ENCODE measurements around the gene MED25. TPM values are rescaled to one million over a fixed set of nuclear protein-coding genes. Genes with fewer than 3 reads are reported as not detected.
A peak's percentile ranks its signal among the peaks of the same experiment; 100 is the strongest.

MED25 gene
- total and polyA plus RNA-seq, 9 of the 15 experiments (the other 6 are each of a cell fraction or from before 2014, with no cell fraction given) = 4.1 to 93.9 (median 19.3) TPM

DNA sequence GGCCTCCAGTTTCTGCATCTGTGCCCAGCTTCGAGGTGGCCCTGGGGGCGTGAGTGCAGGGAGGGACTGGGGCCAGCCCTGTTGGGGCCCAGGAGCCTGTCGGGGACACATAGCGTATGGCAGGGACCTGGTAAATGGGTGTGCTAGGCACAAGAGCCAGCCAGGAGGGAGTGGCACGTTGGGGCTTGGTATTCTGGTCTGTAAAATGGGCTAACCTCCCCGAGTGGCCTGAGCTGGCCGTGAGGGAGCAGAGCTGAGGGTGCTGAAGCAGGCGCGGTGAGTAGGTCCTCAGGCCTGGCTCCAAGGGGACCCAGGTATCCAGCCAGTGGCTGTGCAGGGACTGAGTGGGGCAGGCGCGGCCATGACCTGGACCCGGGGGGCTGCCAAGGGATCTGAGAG, 37.2 kb downstream of the MED25 start:
- intact Hi-C loops (cut with micrococcal nuclease) (no loop called here), in situ Hi-C loops (cut with MboI) (no loop called here)
- H3K9me3 ChIP-seq (replicated peaks; ENCODE audit: control insufficient read depth, insufficient read depth, low read depth, low read length) = no peaks in the 10 kb centered on the region
- TF ChIP-seq KLF13 (tag; IDR thresholded peaks at IDR 0.05; ENCODE audit: borderline replicate concordance, low read depth) (peak; percentile 21; the same call in 1 of the 2 replicates), ZKSCAN1 (IDR thresholded peaks at IDR 0.05; ENCODE audit: low read depth, low read length) (peak; percentile 43; the same call in 1 of the 2 replicates), HOXB6 (CRISPR knock-in tag; IDR thresholded peaks at IDR 0.05; ENCODE audit: borderline replicate concordance) (no peak), RBFOX2 (IDR thresholded peaks at IDR 0.05; ENCODE audit: low read depth, low read length) (peak; percentile 64), TBL1XR1 (IDR thresholded peaks at IDR 0.05; ENCODE audit: low read length in 2 of 2) (no peak), POLR2G (IDR thresholded peaks at IDR 0.05; ENCODE audit: low read depth, low read length) (peak; percentile 78)
- H4K20me1 ChIP-seq (replicated peaks; ENCODE audit: control insufficient read depth, insufficient read depth, low read length) = peaks cover 27% of the 10 kb centered on the region
- H2AFZ ChIP-seq (ENCODE audit: low read depth, low read length) = no peak overlapping the region
- WGBS (ENCODE audit: insufficient coverage, low coverage, missing lambda C conversion rate) = 91% methylated on average over 12 of the region's 12 CpGs
- ChIA-PET POLR2A (interaction anchor here (0.6 to 1.7 kb wide), 2 partner anchors 21 to 43 kb away, joined by 3 to 4 read pairs; no protein-coding TSS in a partner anchor), CTCF (ENCODE audit: low intra/inter-chr PET ratio) (no interaction called here)
- H3K4me2 ChIP-seq (ENCODE audit: insufficient read depth, low read length) = no peak overlapping the region
- ATAC-seq (no peak), DNase-seq (ENCODE audit: extremely low read depth in 1 of 4, low spot score in 3 of 4) (no peak), FAIRE-seq (no peak)
- H3K4me1 ChIP-seq (replicated peaks in 1 of 2; ENCODE audit: control insufficient read depth in 2 of 2, insufficient read depth in 2 of 2, low read length in 2 of 2) = peaks cover 11 to 78% of the 10 kb centered on the region in 2 experiments
- no peak overlapping the region for H3K27ac ChIP-seq (ENCODE audit: extremely low read depth, low read depth, low read length)
- peak overlapping the region in 1 of 2 experiments; percentile 64; a peak in 2 of 4 replicates for H3K9ac ChIP-seq (ENCODE audit: insufficient read depth in 1 of 2, low read depth in 2 of 2, low read length in 2 of 2)
- H3K36me3 ChIP-seq (ENCODE audit: control insufficient read depth, insufficient read depth, low read length) = peaks cover 76% of the 10 kb centered on the region
- peaks cover 8% of the 10 kb centered on the region for H3K9me1 ChIP-seq (ENCODE audit: control insufficient read depth, insufficient read depth, low read length)
- H3K27me3 ChIP-seq (ENCODE audit: control insufficient read depth in 2 of 2, insufficient read depth in 2 of 2, low read length in 2 of 2) = no peaks in the 10 kb centered on the region
- no peak overlapping the region for H3K4me3 ChIP-seq
- BruUV-seq (replicated peaks) = no TSS peak
- H3K79me2 ChIP-seq (ENCODE audit: control insufficient read depth, insufficient read depth, low read length) = peaks cover 37% of the 10 kb centered on the region

All from K562 (cell line).